Choroid plexus epithelial cell (primary cell): Measurements from ENCODE around the gene SCNN1A.

Source experiments
- DNase-seq: peaks from one replicate; pipeline ENCODE4 v3.0.0-alpha.2; 2010; ENCODE audit warnings: low read depth
- H3K4me3 ChIP-seq: 2 replicates; pipeline ENCODE4 v1.5.1; 2011; ENCODE audit warnings: low read depth, mild to moderate bottlenecking, control low read depth, low read length, moderate library complexity
- TF ChIP-seq, protein P1 (sequence below): conservative IDR thresholded peaks from 2 replicates; pipeline ENCODE4 v1.5.1; 2011; ENCODE audit warnings: low read depth, mild to moderate bottlenecking, control low read depth, inconsistent platforms, low read length, moderate library complexity

SCNN1A gene

DNA sequence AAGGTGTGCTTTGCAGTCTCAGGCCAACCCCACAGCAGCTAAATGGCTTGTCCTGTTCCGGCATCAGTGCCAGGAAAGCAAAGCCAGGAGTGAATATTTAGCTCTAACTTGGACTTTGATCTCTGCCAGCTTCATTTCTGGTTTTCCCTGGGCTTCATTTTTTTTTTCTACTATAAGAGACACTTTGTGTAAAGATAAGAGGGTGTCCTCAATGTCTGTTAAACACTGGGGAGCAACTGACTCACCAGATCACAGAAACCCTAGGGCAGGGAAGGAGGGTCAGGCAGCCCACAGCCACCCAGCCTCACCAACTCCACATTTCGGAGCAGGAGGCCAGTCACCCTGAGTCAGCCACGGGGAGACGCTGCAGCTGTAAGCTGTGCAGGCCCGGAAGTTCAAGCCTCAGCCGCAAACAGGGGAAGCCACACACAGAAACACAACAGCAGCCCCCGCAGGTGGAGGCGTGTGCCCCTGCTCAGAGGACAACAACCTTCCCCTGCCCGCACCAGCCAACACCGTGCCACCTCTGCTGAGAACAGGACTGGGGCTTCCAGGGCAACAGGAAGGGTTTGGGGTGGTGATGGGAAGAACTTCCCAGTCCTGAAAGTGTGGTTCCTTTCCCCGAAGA is 39.8 kb downstream of the SCNN1A start:
- TF ChIP-seq, protein P1, sequence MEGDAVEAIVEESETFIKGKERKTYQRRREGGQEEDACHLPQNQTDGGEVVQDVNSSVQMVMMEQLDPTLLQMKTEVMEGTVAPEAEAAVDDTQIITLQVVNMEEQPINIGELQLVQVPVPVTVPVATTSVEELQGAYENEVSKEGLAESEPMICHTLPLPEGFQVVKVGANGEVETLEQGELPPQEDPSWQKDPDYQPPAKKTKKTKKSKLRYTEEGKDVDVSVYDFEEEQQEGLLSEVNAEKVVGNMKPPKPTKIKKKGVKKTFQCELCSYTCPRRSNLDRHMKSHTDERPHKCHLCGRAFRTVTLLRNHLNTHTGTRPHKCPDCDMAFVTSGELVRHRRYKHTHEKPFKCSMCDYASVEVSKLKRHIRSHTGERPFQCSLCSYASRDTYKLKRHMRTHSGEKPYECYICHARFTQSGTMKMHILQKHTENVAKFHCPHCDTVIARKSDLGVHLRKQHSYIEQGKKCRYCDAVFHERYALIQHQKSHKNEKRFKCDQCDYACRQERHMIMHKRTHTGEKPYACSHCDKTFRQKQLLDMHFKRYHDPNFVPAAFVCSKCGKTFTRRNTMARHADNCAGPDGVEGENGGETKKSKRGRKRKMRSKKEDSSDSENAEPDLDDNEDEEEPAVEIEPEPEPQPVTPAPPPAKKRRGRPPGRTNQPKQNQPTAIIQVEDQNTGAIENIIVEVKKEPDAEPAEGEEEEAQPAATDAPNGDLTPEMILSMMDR: peak; percentile 72
- peak; percentile 90 for DNase-seq

GRCh38 chr12:6334940-6335450 is 40.4 kb downstream of the SCNN1A start:
- TF ChIP-seq, protein P1: no peak
- H3K4me3 ChIP-seq: peak overlapping the region; percentile 50
- DNase-seq: peak; percentile 57

More for the DNA sequence above, 39.8 kb downstream of the SCNN1A start:
- H3K4me3 ChIP-seq: peak overlapping the region; percentile 50

DNA sequence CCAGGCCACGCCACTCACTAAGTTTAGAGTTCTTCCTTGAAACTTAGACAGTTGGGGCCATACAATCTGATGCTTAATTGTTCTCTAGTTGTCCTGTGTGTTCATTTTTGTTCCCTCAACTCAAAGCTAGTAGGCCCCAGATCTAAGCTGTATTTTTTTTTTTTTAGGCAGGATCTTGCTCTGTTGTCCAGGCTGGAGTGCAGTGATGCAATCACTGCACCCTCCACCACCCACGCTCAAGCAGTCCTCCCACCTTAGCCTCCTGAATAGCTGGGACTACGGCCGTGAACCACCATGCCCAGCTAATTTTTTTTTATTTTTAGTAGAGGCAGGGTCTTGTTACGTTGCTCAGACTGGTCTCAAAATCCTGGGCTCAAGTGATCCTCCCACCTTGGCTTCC is 41.0 kb downstream of the SCNN1A start:
- H3K4me3 ChIP-seq: no peak overlapping the region
- no peak for DNase-seq
- TF ChIP-seq, protein P1: no peak

DNA sequence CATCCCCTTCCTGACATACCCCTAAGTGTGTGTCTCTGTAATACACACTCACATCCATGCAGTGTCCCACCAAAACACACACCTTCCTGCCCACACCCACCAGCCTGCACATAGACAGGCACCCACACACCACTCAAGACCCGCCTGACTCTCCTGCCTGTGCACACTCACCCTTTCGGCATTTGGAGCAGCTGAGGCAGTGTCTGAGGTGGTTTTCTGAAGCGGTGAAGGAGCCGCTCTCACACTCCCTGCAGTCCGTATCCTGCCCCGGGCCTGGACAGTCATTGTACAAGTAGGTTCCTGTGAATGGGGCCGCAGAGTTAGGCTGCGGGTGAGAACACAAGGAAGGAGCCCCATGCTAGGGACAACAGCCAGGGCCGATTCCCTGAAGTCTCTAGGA is 41.8 kb downstream of the SCNN1A start:
- peak overlapping the region; percentile 11 for H3K4me3 ChIP-seq
- peak; percentile 84 for DNase-seq
- TF ChIP-seq, protein P1: no peak

- no peak overlapping the region for H3K4me3 ChIP-seq
- DNase-seq: no peak
- TF ChIP-seq, protein P1: no peak
Observed at GRCh38 chr12:6333029-6333428, 42.3 kb downstream of the SCNN1A start.

DNA sequence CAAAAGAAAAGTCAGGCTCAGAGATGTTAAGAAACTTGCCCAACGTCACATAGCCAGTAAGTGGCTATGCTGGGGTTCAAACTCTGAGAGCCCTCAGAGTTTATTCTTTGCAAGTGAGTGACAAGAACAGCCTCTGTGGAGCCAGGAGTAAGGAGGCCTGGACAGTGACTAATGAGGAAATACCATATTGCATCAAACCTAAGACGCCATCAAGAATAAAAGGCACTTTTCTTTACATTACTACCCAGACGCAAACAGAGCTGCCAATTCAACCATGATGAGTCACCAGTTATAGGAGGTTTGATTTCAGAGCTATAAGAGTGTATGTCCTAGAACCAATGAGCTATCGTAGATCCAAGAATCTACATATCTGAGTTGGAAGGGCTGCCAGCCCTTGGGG is 42.9 kb downstream of the SCNN1A start:
- TF ChIP-seq, protein P1: no peak
- DNase-seq: peak; percentile 85
- H3K4me3 ChIP-seq: no peak overlapping the region
